Neural progenitor cell (in vitro differentiated cells): ENCODE measurements around the gene DROSHA. TPM values are rescaled to one million over a fixed set of nuclear protein-coding genes. Genes with fewer than 3 reads are reported as not detected.

Experiments
- DNase-seq: peaks from one replicate; pipeline ENCODE4 v3.0.0-alpha.2; 2016; ENCODE audit warnings: low spot score
- H2AFZ ChIP-seq: fragments of 200-600 bp; sonication (generic); replicated peaks from 2 replicates; pipeline ENCODE4 v1.6.1; 2016; ENCODE audit warnings: antibody characterized with exemption
- H3F3A ChIP-seq: fragments of 200-600 bp; sonication (generic); 2 replicates; pipeline ENCODE4 v1.6.1; 2016; ENCODE audit warnings: antibody characterized with exemption, low read depth
- H3K27ac ChIP-seq: fragments of 200-600 bp; sonication (generic); 2 replicates; pipeline ENCODE4 v1.5.1; 2016; ENCODE audit warnings: mild to moderate bottlenecking
- H3K27me3 ChIP-seq: fragments of 200-600 bp; sonication (generic); 2 replicates; pipeline ENCODE4 v1.6.1; 2016; ENCODE audit warnings: mild to moderate bottlenecking, moderate library complexity
- H3K36me3 ChIP-seq: fragments of 200-600 bp; sonication (generic); 2 replicates; pipeline ENCODE4 v1.5.1; 2016
- H3K4me1 ChIP-seq: fragments of 200-600 bp; sonication (generic); 2 replicates; pipeline ENCODE4 v1.6.1; 2016; ENCODE audit warnings: mixed run types
- H3K4me2 ChIP-seq: fragments of 200-600 bp; sonication (generic); 2 replicates; pipeline ENCODE4 v1.6.1; 2016
- H3K4me3 ChIP-seq: fragments of 200-600 bp; sonication (generic); 2 replicates; pipeline ENCODE4 v1.5.1; 2016
- H3K79me2 ChIP-seq: fragments of 200-600 bp; sonication (generic); 2 replicates; pipeline ENCODE4 v1.6.1; 2016; ENCODE audit warnings: low read depth
- H3K9ac ChIP-seq: fragments of 200-600 bp; sonication (generic); 2 replicates; pipeline ENCODE4 v1.6.1; 2016
- H3K9me3 ChIP-seq: fragments of 200-600 bp; sonication (generic); 2 replicates; pipeline ENCODE4 v1.5.1; 2016; ENCODE audit warnings: low read depth
- H4K20me1 ChIP-seq: fragments of 200-600 bp; sonication (generic); 2 replicates; pipeline ENCODE4 v1.6.1; 2016; ENCODE audit warnings: low read depth
- H3K27ac Mint-ChIP-seq: 3 replicates; pipeline ENCODE4 v1.8.0; 2021; ENCODE audit warnings: mixed read lengths
- H3K27me3 Mint-ChIP-seq: 2 replicates; pipeline ENCODE4 v1.8.0; 2022; ENCODE audit warnings: low read depth, mild to moderate bottlenecking, inconsistent platforms, moderate library complexity, mixed read lengths; ENCODE audit not compliant: insufficient read depth
- H3K36me3 Mint-ChIP-seq: 3 replicates; pipeline ENCODE4 v1.8.0; 2021; ENCODE audit warnings: mixed read lengths
- H3K4me1 Mint-ChIP-seq: 3 replicates; pipeline ENCODE4 v1.8.0; 2021; ENCODE audit warnings: mixed read lengths
- H3K4me3 Mint-ChIP-seq: 3 replicates; pipeline ENCODE4 v1.8.0; 2021; ENCODE audit warnings: mild to moderate bottlenecking, moderate library complexity, mixed read lengths
- H3K9me3 Mint-ChIP-seq: 3 replicates; pipeline ENCODE4 v1.8.0; 2020; ENCODE audit warnings: mixed read lengths
- CTCF ChIP-seq: fragments of 200-600 bp; sonication (generic); IDR thresholded peaks from 2 replicates; pipeline ENCODE4 v1.5.1; 2017; ENCODE audit warnings: antibody characterized with exemption, mild to moderate bottlenecking
- EZH2 ChIP-seq: fragments of 200-600 bp; sonication (generic); IDR thresholded peaks from 2 replicates; pipeline ENCODE4 v1.6.1; 2017; ENCODE audit warnings: antibody characterized with exemption, mild to moderate bottlenecking, moderate library complexity
- EZH2phosphoT487 ChIP-seq: fragments of 200-600 bp; sonication (generic); IDR thresholded peaks from 2 replicates; pipeline ENCODE4 v1.6.1; 2017; ENCODE audit warnings: antibody characterized with exemption
- total RNA-seq: library from RNA; depleted of rRNA; stranded (reverse); fragments of >200 nt; gene quantifications from 2 replicates; pipeline ENCODE4 v1.2.3, GENCODE V29; 2015; ENCODE audit warnings: low replicate concordance

The DROSHA gene
- total RNA-seq, 1 donor from 2014 or later: 80.3 TPM

GRCh38 chr5:31574772-31575171 is 42.9 kb upstream of the DROSHA start:
- DNase-seq: no peak
- no peak for TF ChIP-seq EZH2
- no peak for TF ChIP-seq CTCF
- TF ChIP-seq EZH2phosphoT487: no peak
- Histone ChIP-seq H3K9ac (no peak overlapping the region), H2AFZ (no peak overlapping the region), H3K9me3 (no peaks in the 10 kb centered on the region), H3K4me3 (no peak overlapping the region), H3K4me2 (no peak overlapping the region), H3K36me3 (no peaks in the 10 kb centered on the region), H3K27ac (no peak overlapping the region), H3K27me3 (no peaks in the 10 kb centered on the region), H3F3A (no peaks in the 10 kb centered on the region), H4K20me1 (no peaks in the 10 kb centered on the region), H3K4me1 (no peaks in the 10 kb centered on the region), H3K79me2 (no peaks in the 10 kb centered on the region)
- H3K27me3 Mint-ChIP-seq: peaks cover 2% of the 10 kb centered on the region
- no peak overlapping the region for H3K4me3 Mint-ChIP-seq
- H3K36me3 Mint-ChIP-seq: no peaks in the 10 kb centered on the region
- H3K4me1 Mint-ChIP-seq: no peaks in the 10 kb centered on the region
- H3K27ac Mint-ChIP-seq: no peak overlapping the region
- no peaks in the 10 kb centered on the region for H3K9me3 Mint-ChIP-seq

GRCh38 chr5:31573494-31574142 is 41.7 kb upstream of the DROSHA start:
- no peaks in the 10 kb centered on the region for H3K27me3 ChIP-seq
- no peaks in the 10 kb centered on the region for H3K4me1 ChIP-seq
- Mint-ChIP-seq H3K9me3 (no peaks in the 10 kb centered on the region), H3K27me3 (peaks cover 2% of the 10 kb centered on the region), H3K4me1 (no peaks in the 10 kb centered on the region), H3K36me3 (no peaks in the 10 kb centered on the region), H3K27ac (no peak overlapping the region), H3K4me3 (no peak overlapping the region)
- no peak for DNase-seq
- no peaks in the 10 kb centered on the region for H3K79me2 ChIP-seq
- no peak overlapping the region for H2AFZ ChIP-seq
- no peaks in the 10 kb centered on the region for H3F3A ChIP-seq
- no peaks in the 10 kb centered on the region for H3K9me3 ChIP-seq
- no peak overlapping the region for H3K9ac ChIP-seq
- H3K4me2 ChIP-seq: no peak overlapping the region
- TF ChIP-seq EZH2 (no peak), CTCF (no peak), EZH2phosphoT487 (no peak)
- H3K4me3 ChIP-seq: no peak overlapping the region
- no peaks in the 10 kb centered on the region for H4K20me1 ChIP-seq
- no peaks in the 10 kb centered on the region for H3K36me3 ChIP-seq
- no peak overlapping the region for H3K27ac ChIP-seq

GRCh38 chr5:31569068-31569467 is 37.2 kb upstream of the DROSHA start:
- no peak overlapping the region for H2AFZ ChIP-seq
- Mint-ChIP-seq H3K4me3 (no peak overlapping the region), H3K27me3 (no peaks in the 10 kb centered on the region), H3K36me3 (peaks cover 6% of the 10 kb centered on the region), H3K27ac (no peak overlapping the region), H3K4me1 (no peaks in the 10 kb centered on the region), H3K9me3 (peaks cover 20% of the 10 kb centered on the region)
- H3K27ac ChIP-seq: no peak overlapping the region
- H3K9ac ChIP-seq: no peak overlapping the region
- no peaks in the 10 kb centered on the region for H3K4me1 ChIP-seq
- no peaks in the 10 kb centered on the region for H3K36me3 ChIP-seq
- H4K20me1 ChIP-seq: no peaks in the 10 kb centered on the region
- H3F3A ChIP-seq: no peaks in the 10 kb centered on the region
- no peak overlapping the region for H3K4me3 ChIP-seq
- no peak overlapping the region for H3K4me2 ChIP-seq
- H3K79me2 ChIP-seq: no peaks in the 10 kb centered on the region
- DNase-seq: no peak
- TF ChIP-seq EZH2phosphoT487 (no peak), CTCF (no peak), EZH2 (no peak)
- no peaks in the 10 kb centered on the region for H3K27me3 ChIP-seq
- no peaks in the 10 kb centered on the region for H3K9me3 ChIP-seq
